Endothelial cell of umbilical vein (primary cell): Measurements from ENCODE around the gene SUMO4. TPM values are rescaled to one million over a fixed set of nuclear protein-coding genes. Genes with fewer than 3 reads are reported as not detected.

Experiments
- BruUV-seq: library from RNA; stranded (reverse); fragments of 400-500 nt; replicated peaks from 2 replicates; lab custom pipeline; 2021; lab: Mats Ljungman, UMichigan
- CTCF ChIA-PET: fragments of 300-600, 350-600 bp; sonication (Branson Sonifier 250); formaldehyde crosslinking; loops from one replicate; lab custom pipeline; 2021; ENCODE audit warnings: antibody characterized with exemption, inconsistent platforms; lab: Charles Lee
- POLR2A ChIA-PET: fragments of 300-600, 350-600 bp; sonication (Branson Sonifier 250); formaldehyde crosslinking; loops from one replicate; lab custom pipeline; 2021; ENCODE audit warnings: antibody characterized with exemption, inconsistent platforms; lab: Charles Lee
- DNase-seq: peaks from one replicate; pipeline ENCODE4 v3.0.0-alpha.2; 2011; ENCODE audit warnings: low read depth, low spot score
- FAIRE-seq: peaks from 2 replicates; lab custom pipeline; 2011; peaks lifted over from hg19 to GRCh38; lab: Jason Lieb, UNC
- H2AFZ ChIP-seq: 2 replicates; pipeline ENCODE4 v1.6.0; 2012; ENCODE audit warnings: low read depth, low read length, control low read depth, inconsistent platforms
- H3K27ac ChIP-seq: 2 replicates; pipeline ENCODE4 v1.5.1; 2011; ENCODE audit warnings: low read depth, mild to moderate bottlenecking, control low read depth, low read length, moderate library complexity; ENCODE audit not compliant: insufficient read depth
- H3K27me3 ChIP-seq, 2 experiments: 2 replicates each; pipeline versions ENCODE4 v1.6.0 to v1.6.1; 2011; ENCODE audit warnings: low read length in 2 of 2, mixed read lengths in 1 of 2; ENCODE audit not compliant: control insufficient read depth in 2 of 2, insufficient read depth in 2 of 2
- H3K36me3 ChIP-seq, 2 experiments: 2 replicates in 1 of 2; 3 replicates in 1 of 2; pipeline ENCODE4 v1.5.1; 2011; ENCODE audit warnings: low read length in 2 of 2, mild to moderate bottlenecking in 1 of 2, moderate library complexity in 1 of 2; ENCODE audit not compliant: control insufficient read depth in 2 of 2, insufficient read depth in 2 of 2; ENCODE audit errors: extremely low read depth in 1 of 2
- H3K4me1 ChIP-seq: 3 replicates; pipeline ENCODE4 v1.5.1; 2011; ENCODE audit warnings: mild to moderate bottlenecking, low read length; ENCODE audit not compliant: control insufficient read depth, insufficient read depth; ENCODE audit errors: extremely low read depth
- H3K4me2 ChIP-seq: 2 replicates; pipeline ENCODE4 v1.6.1; 2011; ENCODE audit warnings: low read length, control low read depth, mixed read lengths; ENCODE audit not compliant: insufficient read depth
- H3K4me3 ChIP-seq, 3 experiments: fragments of 200-600 bp in 1 of 3; sonication (generic), shearing (Covaris generic) in 1 of 3; replicated peaks in 1 of 3; 2 replicates each; pipeline ENCODE4 v1.5.1; 2011 to 2016; ENCODE audit warnings: control low read depth in 3 of 3, low read length in 3 of 3, mild to moderate bottlenecking in 2 of 3, inconsistent platforms in 1 of 3, low read depth in 1 of 3, moderate library complexity in 1 of 3; ENCODE audit not compliant: insufficient read depth in 1 of 3
- H3K79me2 ChIP-seq: 2 replicates; pipeline ENCODE4 v1.6.0; 2012; ENCODE audit warnings: low read length, inconsistent platforms; ENCODE audit not compliant: control insufficient read depth, insufficient read depth
- H3K9ac ChIP-seq: replicated peaks from 2 replicates; pipeline ENCODE3; 2011; ENCODE audit warnings: low read length, control low read depth; ENCODE audit not compliant: insufficient read depth; ENCODE audit errors: extremely low read depth
- H3K9me1 ChIP-seq: replicated peaks from 3 replicates; pipeline ENCODE4 v1.6.0; 2011; ENCODE audit warnings: mild to moderate bottlenecking, low read length; ENCODE audit not compliant: control insufficient read depth, insufficient read depth; ENCODE audit errors: extremely low read depth
- H3K9me3 ChIP-seq: replicated peaks from 2 replicates; pipeline ENCODE4 v1.5.1; 2012; ENCODE audit warnings: low read length, inconsistent platforms; ENCODE audit not compliant: control insufficient read depth, insufficient read depth
- H4K20me1 ChIP-seq: replicated peaks from 2 replicates; pipeline ENCODE3; 2011; ENCODE audit warnings: mild to moderate bottlenecking, low read length; ENCODE audit not compliant: control insufficient read depth, insufficient read depth; ENCODE audit errors: extremely low read depth
- EZH2 ChIP-seq: IDR thresholded peaks from 2 replicates; pipeline ENCODE4 v1.6.1; 2012; ENCODE audit warnings: borderline replicate concordance, low read depth, mild to moderate bottlenecking, moderate library complexity, low read length, inconsistent platforms; ENCODE audit not compliant: severe bottlenecking
- FOS ChIP-seq: IDR thresholded peaks from 2 replicates; pipeline ENCODE4 v1.6.1; 2011; ENCODE audit warnings: mild to moderate bottlenecking, low read length, moderate library complexity, borderline replicate concordance; ENCODE audit not compliant: insufficient read depth
- GATA2 ChIP-seq: IDR thresholded peaks from 2 replicates; pipeline ENCODE4 v1.7.0; 2011; ENCODE audit warnings: low read depth, mild to moderate bottlenecking, moderate library complexity, mixed read lengths, low read length; ENCODE audit not compliant: insufficient read length, insufficient read depth
- JUN ChIP-seq: IDR thresholded peaks from 2 replicates; pipeline ENCODE4 v1.6.1; 2011; ENCODE audit warnings: borderline replicate concordance, low read depth; ENCODE audit not compliant: insufficient read length, insufficient read depth
- MYC ChIP-seq: IDR thresholded peaks from one replicate; pipeline ENCODE4 v1.6.1; 2011; ENCODE audit warnings: mild to moderate bottlenecking, low read depth, low read length
- POLR2A ChIP-seq: IDR thresholded peaks from 2 replicates; pipeline ENCODE4 v1.6.1; 2012; ENCODE audit warnings: low read depth, mild to moderate bottlenecking, control low read depth, low read length
- POLR2AphosphoS5 ChIP-seq: IDR thresholded peaks from 2 replicates; pipeline ENCODE4 v1.6.1; 2012; ENCODE audit warnings: low read depth, mild to moderate bottlenecking, control low read depth, low read length, moderate library complexity; ENCODE audit not compliant: insufficient read depth
- dilution Hi-C: fragments of 300-500 bp; cut with MboI; formaldehyde crosslinking; loops from one replicate; pipeline ENCODE4 v1.15.0; 2019; ENCODE audit warnings: low sequenced_read_pairs; ENCODE audit not compliant: extremely low pct_ligation_motif_present
- intact Hi-C: fragments of 100-400 bp; cut with micrococcal nuclease; formaldehyde crosslinking; loops from one replicate; pipeline ENCODE4 v1.10.0; 2022
- polyA plus RNA-seq, 4 experiments: library from polyadenylated mRNA; depleted of rRNA in 3 of 4; stranded (reverse) in 3 of 4; unstranded in 1 of 4; fragments of >200 nt; gene quantifications; 2 replicates each; pipeline versions ENCODE4 v1.2.1 to v1.2.3, GENCODE V29; 2011 to 2012; ENCODE audit warnings: missing spikeins in 1 of 4
- total RNA-seq: library from RNA; stranded (reverse); gene quantifications from 2 replicates; pipeline ENCODE4 v1.2.3, GENCODE V29; 2021
- TF ChIP-seq, protein P1 (sequence below), 2 donors: IDR thresholded peaks; 1 replicate in 1 of 2; 2 replicates in 1 of 2; pipeline ENCODE4 v1.5.1; 2011; ENCODE audit warnings: low read length in 2 of 2, mild to moderate bottlenecking in 2 of 2, moderate library complexity in 2 of 2, control low read depth in 1 of 2, inconsistent platforms in 1 of 2, low read depth in 1 of 2; ENCODE audit not compliant: insufficient read depth in 1 of 2; ENCODE audit errors: extremely low read depth in 1 of 2
- TF ChIP-seq, protein P2 (sequence below): IDR thresholded peaks from 2 replicates; pipeline ENCODE4 v1.6.1; 2011; ENCODE audit not compliant: insufficient read depth, insufficient read length

SUMO4 gene
- total and polyA plus RNA-seq, 2 donors (not counting 3 experiments of a cell fraction or from before 2014, with no cell fraction given) = 0.10 to 2.6 TPM

DNA sequence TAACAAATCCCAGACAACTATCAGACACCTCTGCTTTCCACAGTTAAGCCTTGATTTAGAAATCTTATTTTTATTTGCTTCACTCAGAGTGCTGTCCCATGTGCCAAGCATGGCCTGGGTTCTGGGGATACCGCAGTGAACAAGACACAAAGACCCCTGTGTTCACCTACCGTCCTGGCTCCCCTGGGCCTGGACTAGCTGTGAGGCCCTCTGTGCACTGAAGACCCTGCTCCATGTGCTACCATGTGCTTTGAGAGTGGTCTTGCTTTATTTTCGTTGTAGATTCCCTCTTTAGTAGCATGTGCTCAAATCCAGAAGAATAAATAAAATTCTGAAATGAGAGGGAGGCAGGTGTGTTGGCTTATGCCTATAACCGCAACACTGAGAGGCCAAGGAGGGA lies 22.5 kb downstream of the SUMO4 start:
- H3K4me2 ChIP-seq = no peak overlapping the region
- no peaks in the 10 kb centered on the region for H3K4me1 ChIP-seq
- no peaks in the 10 kb centered on the region for H3K9me1 ChIP-seq
- TF ChIP-seq, protein P1, sequence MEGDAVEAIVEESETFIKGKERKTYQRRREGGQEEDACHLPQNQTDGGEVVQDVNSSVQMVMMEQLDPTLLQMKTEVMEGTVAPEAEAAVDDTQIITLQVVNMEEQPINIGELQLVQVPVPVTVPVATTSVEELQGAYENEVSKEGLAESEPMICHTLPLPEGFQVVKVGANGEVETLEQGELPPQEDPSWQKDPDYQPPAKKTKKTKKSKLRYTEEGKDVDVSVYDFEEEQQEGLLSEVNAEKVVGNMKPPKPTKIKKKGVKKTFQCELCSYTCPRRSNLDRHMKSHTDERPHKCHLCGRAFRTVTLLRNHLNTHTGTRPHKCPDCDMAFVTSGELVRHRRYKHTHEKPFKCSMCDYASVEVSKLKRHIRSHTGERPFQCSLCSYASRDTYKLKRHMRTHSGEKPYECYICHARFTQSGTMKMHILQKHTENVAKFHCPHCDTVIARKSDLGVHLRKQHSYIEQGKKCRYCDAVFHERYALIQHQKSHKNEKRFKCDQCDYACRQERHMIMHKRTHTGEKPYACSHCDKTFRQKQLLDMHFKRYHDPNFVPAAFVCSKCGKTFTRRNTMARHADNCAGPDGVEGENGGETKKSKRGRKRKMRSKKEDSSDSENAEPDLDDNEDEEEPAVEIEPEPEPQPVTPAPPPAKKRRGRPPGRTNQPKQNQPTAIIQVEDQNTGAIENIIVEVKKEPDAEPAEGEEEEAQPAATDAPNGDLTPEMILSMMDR (IDR thresholded peaks at IDR 0.05; ENCODE audit: extremely low read depth in 1 of 2, insufficient read depth in 1 of 2, low read depth in 1 of 2, low read length in 2 of 2) = no peak
- TF ChIP-seq MYC = no peak
- no peak for TF ChIP-seq JUN
- no peak for TF ChIP-seq EZH2
- TF ChIP-seq GATA2 = no peak
- no peak for TF ChIP-seq POLR2AphosphoS5
- TF ChIP-seq, protein P2, sequence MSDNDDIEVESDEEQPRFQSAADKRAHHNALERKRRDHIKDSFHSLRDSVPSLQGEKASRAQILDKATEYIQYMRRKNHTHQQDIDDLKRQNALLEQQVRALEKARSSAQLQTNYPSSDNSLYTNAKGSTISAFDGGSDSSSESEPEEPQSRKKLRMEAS = no peak
- no peak for TF ChIP-seq POLR2A
- no peak for TF ChIP-seq FOS
- no peak overlapping the region for H2AFZ ChIP-seq
- ChIA-PET CTCF (interaction anchor here (1.3 to 2.4 kb wide), 3 partner anchors 9 to 394 kb away, joined by 4 to 9 read pairs (median 9); no protein-coding TSS in a partner anchor), POLR2A (no interaction called here)
- no peak overlapping the region for H3K27ac ChIP-seq
- H3K27me3 ChIP-seq = peaks cover 2 to 13% of the 10 kb centered on the region in 2 experiments
- BruUV-seq = no TSS peak
- dilution Hi-C loops = no loop called here
- no peak overlapping the region for H3K4me3 ChIP-seq
- DNase-seq (no peak), FAIRE-seq (no peak)
- no peaks in the 10 kb centered on the region for H3K79me2 ChIP-seq
- intact Hi-C loops = no loop called here
- H3K9me3 ChIP-seq = no peaks in the 10 kb centered on the region
- H3K9ac ChIP-seq = no peak overlapping the region
- no peaks in the 10 kb centered on the region for H4K20me1 ChIP-seq
- H3K36me3 ChIP-seq = no peaks in the 10 kb centered on the region
